GM12878 (cell line): Measurements from ENCODE around the gene CDC42SE2. TPM values are rescaled to one million over a fixed set of nuclear protein-coding genes. Genes with fewer than 3 reads are reported as not detected.
A peak's percentile ranks its signal among the peaks of the same experiment; 100 is the strongest.

Source experiments
- BRCA1 ChIP-seq: IDR thresholded peaks from 2 replicates; pipeline ENCODE4 v1.6.1; 2011; ENCODE audit warnings: low read depth, low read length, improper control_type of control experiment
- CBX3 ChIP-seq: fragments of 200-600 bp; sonication (generic); IDR thresholded peaks from 2 replicates; pipeline ENCODE4 v1.6.1; 2016; ENCODE audit warnings: low read depth, borderline replicate concordance
- CHD1 ChIP-seq: IDR thresholded peaks from 2 replicates; pipeline ENCODE4 v1.6.1; 2012; ENCODE audit warnings: low read depth, low read length, improper control_type of control experiment
- CREM ChIP-seq: IDR thresholded peaks from 2 replicates; pipeline ENCODE4 v1.6.1; 2014; ENCODE audit warnings: antibody characterized with exemption, low read depth
- EP300 ChIP-seq, 2 experiments: fragments of 150-350 bp in 1 of 2; IDR thresholded peaks; 2 replicates each; pipeline ENCODE4 v1.6.1; 2011 to 2012; ENCODE audit warnings: low read depth in 2 of 2, low read length in 2 of 2, borderline replicate concordance in 1 of 2, improper control_type of control experiment in 1 of 2, inconsistent platforms in 1 of 2; ENCODE audit not compliant: control insufficient read depth in 1 of 2
- ETV6 ChIP-seq, 2 experiments: fragments of 450-650 bp in 1 of 2; IDR thresholded peaks in 1 of 2; conservative IDR thresholded peaks in 1 of 2; 2 replicates each; pipeline ENCODE4 v1.6.1; 2014; ENCODE audit warnings: antibody characterized with exemption in 1 of 2, borderline replicate concordance in 1 of 2, low read depth in 1 of 2, mild to moderate bottlenecking in 1 of 2, moderate library complexity in 1 of 2
- FOXM1 ChIP-seq: IDR thresholded peaks from 2 replicates; pipeline ENCODE4 v1.6.1; 2012; ENCODE audit warnings: low read depth, mild to moderate bottlenecking, inconsistent platforms, low read length, moderate library complexity
- GATAD2B ChIP-seq: fragments of 450-650 bp; conservative IDR thresholded peaks from 2 replicates; pipeline ENCODE4 v1.6.1; 2017; ENCODE audit warnings: low read depth, mild to moderate bottlenecking, moderate library complexity
- IKZF1 ChIP-seq: fragments of 450-650 bp; conservative IDR thresholded peaks from 2 replicates; pipeline ENCODE4 v1.6.1; 2017; ENCODE audit warnings: antibody characterized with exemption, mild to moderate bottlenecking
- JUNB ChIP-seq: IDR thresholded peaks from 2 replicates; pipeline ENCODE4 v1.6.1; 2016; ENCODE audit warnings: antibody characterized with exemption, mild to moderate bottlenecking
- MAX ChIP-seq: IDR thresholded peaks from 2 replicates; pipeline ENCODE4 v1.6.1; 2012; ENCODE audit warnings: low read depth, low read length, improper control_type of control experiment
- POLR2AphosphoS2 ChIP-seq: IDR thresholded peaks from 2 replicates; pipeline ENCODE4 v1.6.1; 2011; ENCODE audit warnings: low read depth, mild to moderate bottlenecking, low read length, improper control_type of control experiment, moderate library complexity
- POLR2AphosphoS5 ChIP-seq: IDR thresholded peaks from 2 replicates; pipeline ENCODE4 v1.6.1; 2011; ENCODE audit warnings: mild to moderate bottlenecking, low read length, inconsistent platforms
- RAD51 ChIP-seq: fragments of 450-650 bp; IDR thresholded peaks from 2 replicates; pipeline ENCODE4 v1.6.1; 2016; ENCODE audit warnings: moderate library complexity, mild to moderate bottlenecking, inconsistent platforms
- SKIL ChIP-seq: fragments of 450-650 bp; IDR thresholded peaks from 2 replicates; pipeline ENCODE4 v1.6.1; 2017; ENCODE audit warnings: mild to moderate bottlenecking, low read depth, inconsistent platforms; ENCODE audit not compliant: poor library complexity, severe bottlenecking
- SMAD1 ChIP-seq: fragments of 450-650 bp; IDR thresholded peaks from 2 replicates; pipeline ENCODE4 v1.6.1; 2018; ENCODE audit warnings: mild to moderate bottlenecking, low read depth; ENCODE audit not compliant: partially characterized antibody
- SUPT20H ChIP-seq: IDR thresholded peaks from 2 replicates; pipeline ENCODE4 v1.6.1; 2011; ENCODE audit warnings: low read depth, mild to moderate bottlenecking, low read length, moderate library complexity, borderline replicate concordance; ENCODE audit not compliant: control insufficient read depth
- TCF7 ChIP-seq: IDR thresholded peaks from 2 replicates; pipeline ENCODE4 v1.6.1; 2014; ENCODE audit warnings: antibody characterized with exemption, borderline replicate concordance
- ZBTB40 ChIP-seq: fragments of 450-650 bp; IDR thresholded peaks from 2 replicates; pipeline ENCODE4 v1.6.1; 2016; ENCODE audit warnings: mild to moderate bottlenecking, moderate library complexity, borderline replicate concordance
- ZNF622 ChIP-seq: fragments of 450-650 bp; IDR thresholded peaks from 2 replicates; pipeline ENCODE4 v1.6.1; 2017; ENCODE audit warnings: mild to moderate bottlenecking, inconsistent platforms
- polyA plus RNA-seq, 11 experiments: library from polyadenylated mRNA; depleted of rRNA in 4 of 11; unstranded in 6 of 11; stranded (reverse) in 5 of 11; fragments of >200 nt; fragmentation: Nextera tagmentation in 4 of 11; fragmentation: Illumina TruSeq in 1 of 11; extraction: Ambion mirVana in 4 of 11; extraction: Trizol in 1 of 11; gene quantifications; 1 replicate in 1 of 11; 2 replicates in 10 of 11; pipeline versions ENCODE4 v1.2.1 to v1.2.3, GENCODE V29; 2011 to 2016; ENCODE audit warnings: inconsistent platforms in 2 of 11, missing spikeins in 2 of 11, low read depth in 1 of 11
- total RNA-seq, 4 experiments: library from RNA; depleted of rRNA in 3 of 4; stranded (reverse); fragments of >200 nt in 3 of 4; fragmentation: Illumina TruSeq in 1 of 4; extraction: Trizol in 1 of 4; gene quantifications; 2 replicates each; pipeline versions ENCODE4 v1.2.1 to v1.2.3, GENCODE V29; 2013 to 2021
- TF ChIP-seq, protein P1 (sequence below): IDR thresholded peaks from 2 replicates; pipeline ENCODE4 v1.6.1; 2012; ENCODE audit warnings: low read depth, low read length, improper control_type of control experiment
- TF ChIP-seq, protein P2 (sequence below): fragments of 450-650 bp; IDR thresholded peaks from 2 replicates; pipeline ENCODE4 v1.6.1; 2016; ENCODE audit warnings: mild to moderate bottlenecking

CDC42SE2 gene
- total and polyA plus RNA-seq, 10 of the 15 experiments (the other 5 are each of a cell fraction or from before 2014, with no cell fraction given): 57.0 to 148 (median 80.3) TPM

- no peak for TF ChIP-seq SKIL
- peak; percentile 75 for TF ChIP-seq JUNB
- TF ChIP-seq ZBTB40: no peak
- TF ChIP-seq IKZF1: peak; percentile 49
- TF ChIP-seq CREM: no peak
- no peak for TF ChIP-seq RAD51
- TF ChIP-seq SUPT20H: no peak
- no peak for TF ChIP-seq POLR2AphosphoS5
- no peak for TF ChIP-seq TCF7
- TF ChIP-seq CHD1: no peak
- no peak for TF ChIP-seq CBX3
- TF ChIP-seq MAX: no peak
- TF ChIP-seq, protein P1, sequence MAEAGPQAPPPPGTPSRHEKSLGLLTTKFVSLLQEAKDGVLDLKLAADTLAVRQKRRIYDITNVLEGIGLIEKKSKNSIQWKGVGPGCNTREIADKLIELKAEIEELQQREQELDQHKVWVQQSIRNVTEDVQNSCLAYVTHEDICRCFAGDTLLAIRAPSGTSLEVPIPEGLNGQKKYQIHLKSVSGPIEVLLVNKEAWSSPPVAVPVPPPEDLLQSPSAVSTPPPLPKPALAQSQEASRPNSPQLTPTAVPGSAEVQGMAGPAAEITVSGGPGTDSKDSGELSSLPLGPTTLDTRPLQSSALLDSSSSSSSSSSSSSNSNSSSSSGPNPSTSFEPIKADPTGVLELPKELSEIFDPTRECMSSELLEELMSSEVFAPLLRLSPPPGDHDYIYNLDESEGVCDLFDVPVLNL: no peak
- no peak for TF ChIP-seq FOXM1
- TF ChIP-seq GATAD2B: no peak
- TF ChIP-seq ETV6 (conservative IDR thresholded peaks at IDR 0.05 in 1 of 2, IDR thresholded peaks at IDR 0.05 in 1 of 2; ENCODE audit: borderline replicate concordance in 1 of 2, low read depth in 1 of 2): no peak
- no peak; a peak in 1 of 4 replicates for TF ChIP-seq EP300 (IDR thresholded peaks at IDR 0.05; ENCODE audit: borderline replicate concordance in 1 of 2, control insufficient read depth in 1 of 2, low read depth in 2 of 2, low read length in 2 of 2)
- TF ChIP-seq POLR2AphosphoS2: 0 out of 2 replicates have a peak, but pooled peaks have one; percentile 50
- TF ChIP-seq SMAD1: no peak
- TF ChIP-seq, protein P2, sequence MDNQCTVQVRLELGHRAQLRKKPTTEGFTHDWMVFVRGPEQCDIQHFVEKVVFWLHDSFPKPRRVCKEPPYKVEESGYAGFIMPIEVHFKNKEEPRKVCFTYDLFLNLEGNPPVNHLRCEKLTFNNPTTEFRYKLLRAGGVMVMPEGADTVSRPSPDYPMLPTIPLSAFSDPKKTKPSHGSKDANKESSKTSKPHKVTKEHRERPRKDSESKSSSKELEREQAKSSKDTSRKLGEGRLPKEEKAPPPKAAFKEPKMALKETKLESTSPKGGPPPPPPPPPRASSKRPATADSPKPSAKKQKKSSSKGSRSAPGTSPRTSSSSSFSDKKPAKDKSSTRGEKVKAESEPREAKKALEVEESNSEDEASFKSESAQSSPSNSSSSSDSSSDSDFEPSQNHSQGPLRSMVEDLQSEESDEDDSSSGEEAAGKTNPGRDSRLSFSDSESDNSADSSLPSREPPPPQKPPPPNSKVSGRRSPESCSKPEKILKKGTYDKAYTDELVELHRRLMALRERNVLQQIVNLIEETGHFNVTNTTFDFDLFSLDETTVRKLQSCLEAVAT: no peak
- TF ChIP-seq BRCA1: no peak
- no peak for TF ChIP-seq ZNF622
These were observed 45.5 kb upstream of the CDC42SE2 start (continued) for GRCh38 chr5:131218392-131218791.
